IMR-90 (cell line): ENCODE results near the gene ADGRF1. TPM values are rescaled to one million over a fixed set of nuclear protein-coding genes. Genes with fewer than 3 reads are reported as not detected.

Experiments
- ATAC-seq: fragments of 200-7000 bp; cut with Tn5 transposase; 2 replicates; pipeline ENCODE4 v1.9.1; 2020; ENCODE audit warnings: low read depth, mild to moderate bottlenecking, moderate library complexity
- BruUV-seq: library from RNA; stranded (reverse); fragments of 400-500 nt; replicated peaks from 2 replicates; lab custom pipeline; 2021; lab: Mats Ljungman, UMichigan
- CTCF ChIA-PET: fragments of 300-600 bp; formaldehyde crosslinking; extraction: SDS; loops from one replicate; lab custom pipeline; 2021; ENCODE audit warnings: antibody characterized with exemption; lab: Yijun Ruan, JAX
- POLR2A ChIA-PET: fragments of 300-600 bp; sonication (Branson Sonifier 250); formaldehyde crosslinking; loops from one replicate; lab custom pipeline; 2022; ENCODE audit warnings: antibody characterized with exemption; ENCODE audit not compliant: unreplicated experiment; lab: Charles Lee
- DNase-seq: peaks from one replicate; pipeline ENCODE4 v3.0.0; 2013
- H2AFZ ChIP-seq: replicated peaks from 2 replicates; pipeline ENCODE3; 2013; ENCODE audit warnings: low read length, mild to moderate bottlenecking; ENCODE audit not compliant: poor library complexity
- H2AK5ac ChIP-seq: 2 replicates; pipeline ENCODE4 v1.6.1; 2013; ENCODE audit warnings: low read depth, low read length, inconsistent platforms
- H2AK9ac ChIP-seq: replicated peaks from 2 replicates; pipeline ENCODE3; 2013; ENCODE audit warnings: mild to moderate bottlenecking, low read depth, low read length, moderate library complexity; ENCODE audit not compliant: poor library complexity
- H2BK120ac ChIP-seq: 2 replicates; pipeline ENCODE4 v1.6.1; 2013; ENCODE audit warnings: low read depth, low read length, inconsistent platforms
- H2BK15ac ChIP-seq: 3 replicates; pipeline ENCODE4 v1.6.1; 2013; ENCODE audit warnings: low read depth, low read length, inconsistent platforms
- H2BK20ac ChIP-seq: 2 replicates; pipeline ENCODE4 v1.6.1; 2013; ENCODE audit warnings: low read depth, mild to moderate bottlenecking, inconsistent platforms, low read length, moderate library complexity
- H2BK5ac ChIP-seq: 2 replicates; pipeline ENCODE4 v1.6.1; 2013; ENCODE audit warnings: mild to moderate bottlenecking, low read depth, low read length, inconsistent platforms; ENCODE audit not compliant: poor library complexity, severe bottlenecking
- H3K14ac ChIP-seq: replicated peaks from 2 replicates; pipeline ENCODE4 v1.6.1; 2013; ENCODE audit warnings: low read depth, low read length, inconsistent platforms
- H3K18ac ChIP-seq: 2 replicates; pipeline ENCODE4 v1.6.1; 2013; ENCODE audit warnings: low read depth, low read length, control low read depth
- H3K23ac ChIP-seq: 2 replicates; pipeline ENCODE4 v1.6.1; 2013; ENCODE audit warnings: low read depth, low read length, inconsistent platforms
- H3K27ac ChIP-seq: 2 replicates; pipeline ENCODE4 v1.5.1; 2013; ENCODE audit warnings: mild to moderate bottlenecking, control low read depth, low read length; ENCODE audit not compliant: insufficient read depth
- H3K27me3 ChIP-seq: 2 replicates; pipeline ENCODE4 v1.6.1; 2013; ENCODE audit warnings: low read length; ENCODE audit not compliant: control insufficient read depth, insufficient read depth
- H3K36me3 ChIP-seq: 2 replicates; pipeline ENCODE4 v1.6.1; 2013; ENCODE audit warnings: low read length, mixed read lengths; ENCODE audit not compliant: control insufficient read depth, insufficient read depth
- H3K4ac ChIP-seq: 2 replicates; pipeline ENCODE4 v1.6.1; 2013; ENCODE audit warnings: low read depth, low read length, inconsistent platforms
- H3K4me1 ChIP-seq: 2 replicates; pipeline ENCODE4 v1.6.1; 2013; ENCODE audit warnings: low read length, mixed read lengths; ENCODE audit not compliant: control insufficient read depth, insufficient read depth
- H3K4me2 ChIP-seq: 2 replicates; pipeline ENCODE4 v1.6.1; 2013; ENCODE audit warnings: low read depth, mild to moderate bottlenecking, control low read depth, low read length, moderate library complexity
- H3K4me3 ChIP-seq: 2 replicates; pipeline ENCODE4 v1.5.1; 2013; ENCODE audit warnings: low read depth, mild to moderate bottlenecking, control low read depth, low read length, moderate library complexity; ENCODE audit not compliant: insufficient read depth
- H3K56ac ChIP-seq: 2 replicates; pipeline ENCODE4 v1.6.1; 2013; ENCODE audit warnings: low read length, inconsistent platforms; ENCODE audit not compliant: insufficient read depth; ENCODE audit errors: extremely low read depth
- H3K79me1 ChIP-seq, 2 experiments: 2 replicates each; pipeline ENCODE4 v1.6.1; 2013; ENCODE audit warnings: low read length in 2 of 2, inconsistent platforms in 1 of 2, low read depth in 1 of 2
- H3K9ac ChIP-seq: 2 replicates; pipeline ENCODE4 v1.6.1; 2013; ENCODE audit warnings: low read depth, low read length, control low read depth
- H3K9me1 ChIP-seq: 2 replicates; pipeline ENCODE4 v1.6.1; 2013; ENCODE audit warnings: low read length, inconsistent platforms; ENCODE audit not compliant: insufficient read depth
- H3K9me3 ChIP-seq: 2 replicates; pipeline ENCODE4 v1.6.1; 2013; ENCODE audit warnings: low read length; ENCODE audit not compliant: control insufficient read depth, insufficient read depth
- H4K20me1 ChIP-seq: 2 replicates; pipeline ENCODE4 v1.6.1; 2013; ENCODE audit warnings: low read length, inconsistent platforms; ENCODE audit not compliant: insufficient read depth
- H4K5ac ChIP-seq: 2 replicates; pipeline ENCODE4 v1.6.1; 2013; ENCODE audit warnings: mild to moderate bottlenecking, low read depth, low read length, control low read depth
- H4K8ac ChIP-seq, 2 experiments: 2 replicates each; pipeline ENCODE4 v1.6.1; 2013; ENCODE audit warnings: low read depth in 2 of 2, low read length in 2 of 2, control low read depth in 1 of 2, inconsistent platforms in 1 of 2
- H4K91ac ChIP-seq: 2 replicates; pipeline ENCODE4 v1.6.1; 2013; ENCODE audit warnings: low read depth, low read length, inconsistent platforms; ENCODE audit not compliant: insufficient read depth
- BHLHE40 ChIP-seq: fragments of 150-350 bp; IDR thresholded peaks from 2 replicates; pipeline ENCODE4 v1.6.1; 2016; ENCODE audit warnings: mild to moderate bottlenecking, low read depth, low read length
- CEBPB ChIP-seq: IDR thresholded peaks from 2 replicates; pipeline ENCODE4 v1.6.1; 2012; ENCODE audit warnings: low read depth, low read length, improper control_type of control experiment
- CHD1 ChIP-seq: IDR thresholded peaks from 2 replicates; pipeline ENCODE4 v1.6.1; 2012; ENCODE audit warnings: low read depth, low read length, improper control_type of control experiment
- FOS ChIP-seq: fragments of 150-350 bp; IDR thresholded peaks from 2 replicates; pipeline ENCODE4 v1.6.1; 2016; ENCODE audit warnings: low read depth, low read length
- MAFK ChIP-seq: IDR thresholded peaks from 2 replicates; pipeline ENCODE4 v1.6.1; 2012; ENCODE audit warnings: low read depth, low read length, improper control_type of control experiment
- MAZ ChIP-seq: IDR thresholded peaks from 2 replicates; pipeline ENCODE4 v1.6.1; 2012; ENCODE audit warnings: low read depth, mild to moderate bottlenecking, low read length, improper control_type of control experiment, moderate library complexity, borderline replicate concordance
- MXI1 ChIP-seq: IDR thresholded peaks from 2 replicates; pipeline ENCODE4 v1.6.1; 2012; ENCODE audit warnings: low read depth, mild to moderate bottlenecking, low read length, moderate library complexity, borderline replicate concordance
- NFE2L2 ChIP-seq: fragments of 150-350 bp; IDR thresholded peaks from 2 replicates; pipeline ENCODE4 v1.6.1; 2016; ENCODE audit warnings: low read depth, mild to moderate bottlenecking, low read length
- RAD21 ChIP-seq: IDR thresholded peaks from 2 replicates; pipeline ENCODE4 v1.6.1; 2012; ENCODE audit warnings: low read length, improper control_type of control experiment
- RCOR1 ChIP-seq: IDR thresholded peaks from 2 replicates; pipeline ENCODE4 v1.6.1; 2012; ENCODE audit warnings: mild to moderate bottlenecking, low read length, improper control_type of control experiment; ENCODE audit not compliant: insufficient replicate concordance
- RFX5 ChIP-seq: IDR thresholded peaks from 2 replicates; pipeline ENCODE4 v1.8.0; 2012; ENCODE audit warnings: low read depth, mild to moderate bottlenecking, low read length, moderate library complexity
- SMC3 ChIP-seq: fragments of 150-350 bp; IDR thresholded peaks from 2 replicates; pipeline ENCODE4 v1.6.1; 2016; ENCODE audit warnings: low read depth, mild to moderate bottlenecking, antibody characterized with exemption, low read length, moderate library complexity
- USF2 ChIP-seq: fragments of 150-350 bp; IDR thresholded peaks from 2 replicates; pipeline ENCODE4 v1.6.1; 2017; ENCODE audit warnings: mild to moderate bottlenecking, antibody characterized with exemption, low read length, low read depth
- WGBS, 2 experiments: methylation state at CpG; one replicate each; pipeline versions ENCODE4 v1.1.5 to v1.1.7; 2013; ENCODE audit warnings: missing lambda C conversion rate in 2 of 2; ENCODE audit not compliant: insufficient read length in 1 of 2; ENCODE audit errors: extremely low coverage in 2 of 2; 5-methylcytosine and 5-hydroxymethylcytosine counted together
- dilution Hi-C: fragments of 300-500 bp; cut with HindIII; formaldehyde crosslinking; loops from one replicate; pipeline ENCODE4 v1.14.3; 2018; ENCODE audit warnings: low sequenced_read_pairs; ENCODE audit not compliant: unreplicated experiment
- in situ Hi-C: fragments of 300-500 bp; cut with MboI; formaldehyde crosslinking; loops from 3 replicates; pipeline ENCODE4 v1.14.3; 2019; ENCODE audit warnings: low sequenced_read_pairs, inconsistent platforms, mixed read lengths
- intact Hi-C: fragments of 100-400 bp; cut with micrococcal nuclease; formaldehyde crosslinking; loops from 2 replicates; pipeline ENCODE4 v1.10.0; 2022
- polyA plus RNA-seq, 3 experiments: library from polyadenylated mRNA; depleted of rRNA; stranded (reverse); fragments of >200 nt; gene quantifications; 2 replicates each; pipeline ENCODE4 v1.2.3, GENCODE V29; 2012; ENCODE audit warnings: low replicate concordance in 1 of 3
- total RNA-seq: library from RNA; depleted of rRNA; stranded (reverse); fragments of >200 nt; gene quantifications from 2 replicates; pipeline ENCODE4 v1.2.3, GENCODE V29; 2012
- TF ChIP-seq, protein P1 (sequence below): conservative IDR thresholded peaks from 2 replicates; pipeline ENCODE4 v1.5.1; 2012; ENCODE audit warnings: mild to moderate bottlenecking, low read depth, low read length, improper control_type of control experiment
- TF ChIP-seq, protein P2 (sequence below): fragments of 150-350 bp; IDR thresholded peaks from 2 replicates; pipeline ENCODE4 v1.6.1; 2016; ENCODE audit warnings: low read depth, mild to moderate bottlenecking, low read length, moderate library complexity, borderline replicate concordance

ADGRF1 gene
- total and polyA plus RNA-seq, 2 of the 4 experiments (the other 2 are of a cell fraction), result not detected

DNA sequence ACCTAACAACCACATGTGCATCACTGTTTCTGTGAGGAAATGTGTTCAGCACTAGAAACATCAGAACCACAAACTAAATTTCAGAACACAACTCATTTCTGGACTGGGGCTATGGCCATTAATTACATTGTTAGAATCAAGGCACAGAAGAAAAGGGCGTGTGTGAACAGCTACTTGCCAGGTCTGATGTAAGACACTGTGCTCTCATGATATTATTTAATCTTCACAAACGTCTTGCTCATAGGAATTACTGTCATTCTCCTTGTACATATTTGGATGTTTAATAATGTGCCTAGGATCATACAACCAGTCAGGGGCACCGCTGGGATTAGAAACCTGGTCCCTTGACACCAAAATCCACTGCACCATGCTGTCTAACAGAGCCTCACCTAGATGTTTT, 14.8 kb downstream of the ADGRF1 start:
- Histone ChIP-seq H3K56ac (no peak overlapping the region), H4K8ac (no peak overlapping the region), H4K5ac (no peak overlapping the region), H3K9me3 (no peaks in the 10 kb centered on the region), H3K27me3 (peaks cover 1% of the 10 kb centered on the region; the same call in 1 of the 2 replicates), H3K79me1 (no peaks in the 10 kb centered on the region), H4K91ac (no peak overlapping the region), H3K18ac (no peak overlapping the region), H3K36me3 (no peaks in the 10 kb centered on the region), H2AK9ac (no peak overlapping the region), H3K4me3 (no peak overlapping the region), H2BK120ac (no peak overlapping the region), H3K4me2 (no peak overlapping the region), H3K4me1 (no peaks in the 10 kb centered on the region), H3K9ac (no peak overlapping the region), H2BK15ac (no peak overlapping the region), H3K27ac (no peak overlapping the region), H2AFZ (no peak overlapping the region), H3K4ac (no peak overlapping the region), H2BK5ac (no peak overlapping the region), H2AK5ac (no peak overlapping the region), H2BK20ac (no peak overlapping the region), H3K9me1 (no peaks in the 10 kb centered on the region), H3K23ac (no peak overlapping the region), H3K14ac (no peak overlapping the region), H4K20me1 (no peaks in the 10 kb centered on the region)
- ChIA-PET POLR2A (no interaction called here), CTCF (no interaction called here)
- in situ Hi-C loops (no loop called here), intact Hi-C loops (no loop called here), dilution Hi-C loops (no loop called here)
- no TSS peak for BruUV-seq
- TF ChIP-seq NFE2L2, result no peak
- no peak for TF ChIP-seq MAFK
- no peak for TF ChIP-seq MXI1
- TF ChIP-seq RAD21, result no peak
- TF ChIP-seq, protein P1, sequence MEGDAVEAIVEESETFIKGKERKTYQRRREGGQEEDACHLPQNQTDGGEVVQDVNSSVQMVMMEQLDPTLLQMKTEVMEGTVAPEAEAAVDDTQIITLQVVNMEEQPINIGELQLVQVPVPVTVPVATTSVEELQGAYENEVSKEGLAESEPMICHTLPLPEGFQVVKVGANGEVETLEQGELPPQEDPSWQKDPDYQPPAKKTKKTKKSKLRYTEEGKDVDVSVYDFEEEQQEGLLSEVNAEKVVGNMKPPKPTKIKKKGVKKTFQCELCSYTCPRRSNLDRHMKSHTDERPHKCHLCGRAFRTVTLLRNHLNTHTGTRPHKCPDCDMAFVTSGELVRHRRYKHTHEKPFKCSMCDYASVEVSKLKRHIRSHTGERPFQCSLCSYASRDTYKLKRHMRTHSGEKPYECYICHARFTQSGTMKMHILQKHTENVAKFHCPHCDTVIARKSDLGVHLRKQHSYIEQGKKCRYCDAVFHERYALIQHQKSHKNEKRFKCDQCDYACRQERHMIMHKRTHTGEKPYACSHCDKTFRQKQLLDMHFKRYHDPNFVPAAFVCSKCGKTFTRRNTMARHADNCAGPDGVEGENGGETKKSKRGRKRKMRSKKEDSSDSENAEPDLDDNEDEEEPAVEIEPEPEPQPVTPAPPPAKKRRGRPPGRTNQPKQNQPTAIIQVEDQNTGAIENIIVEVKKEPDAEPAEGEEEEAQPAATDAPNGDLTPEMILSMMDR, result no peak
- no peak for TF ChIP-seq RFX5
- no peak for TF ChIP-seq FOS
- no peak for TF ChIP-seq MAZ
- no peak for TF ChIP-seq SMC3
- TF ChIP-seq BHLHE40, result no peak
- no peak for TF ChIP-seq CEBPB
- TF ChIP-seq, protein P2, sequence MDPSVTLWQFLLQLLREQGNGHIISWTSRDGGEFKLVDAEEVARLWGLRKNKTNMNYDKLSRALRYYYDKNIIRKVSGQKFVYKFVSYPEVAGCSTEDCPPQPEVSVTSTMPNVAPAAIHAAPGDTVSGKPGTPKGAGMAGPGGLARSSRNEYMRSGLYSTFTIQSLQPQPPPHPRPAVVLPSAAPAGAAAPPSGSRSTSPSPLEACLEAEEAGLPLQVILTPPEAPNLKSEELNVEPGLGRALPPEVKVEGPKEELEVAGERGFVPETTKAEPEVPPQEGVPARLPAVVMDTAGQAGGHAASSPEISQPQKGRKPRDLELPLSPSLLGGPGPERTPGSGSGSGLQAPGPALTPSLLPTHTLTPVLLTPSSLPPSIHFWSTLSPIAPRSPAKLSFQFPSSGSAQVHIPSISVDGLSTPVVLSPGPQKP, result no peak
- TF ChIP-seq CHD1, result no peak
- TF ChIP-seq USF2, result no peak
- no peak for TF ChIP-seq RCOR1
- ATAC-seq (no peak), DNase-seq (no peak)
- WGBS, 2 experiments, result no CpG with 5 or more reads among the region's 3 CpGs
